Activated B cell treated with CpG ODN at 0.5 μM for 24 hours (primary cell): ENCODE results near the gene MAML3. TPM values are rescaled to one million over a fixed set of nuclear protein-coding genes. Genes with fewer than 3 reads are reported as not detected.

ENCODE experiments used
- ATAC-seq: fragments of 200-7000 bp; cut with Tn5 transposase; one replicate; pipeline ENCODE4 v1.10.0; 2021; ENCODE audit warnings: low read depth, mild to moderate bottlenecking, moderate library complexity
- CTCF ChIA-PET: fragments of 350-600 bp; sonication (Branson Sonifier 250); formaldehyde crosslinking; loops from one replicate; lab custom pipeline; 2021; ENCODE audit warnings: antibody characterized with exemption; lab: Charles Lee
- POLR2A ChIA-PET: fragments of 350-600 bp; sonication (Branson Sonifier 250); formaldehyde crosslinking; loops from one replicate; lab custom pipeline; 2021; ENCODE audit warnings: antibody characterized with exemption; lab: Charles Lee
- DNase-seq: peaks from one replicate; pipeline ENCODE4 v3.0.0; 2022
- H3K27ac Mint-ChIP-seq: one replicate; pipeline ENCODE4 v1.8.0; 2020; ENCODE audit warnings: mixed read lengths
- H3K27me3 Mint-ChIP-seq: one replicate; pipeline ENCODE4 v1.8.0; 2021; ENCODE audit warnings: mixed read lengths
- H3K36me3 Mint-ChIP-seq: one replicate; pipeline ENCODE4 v1.8.0; 2021; ENCODE audit warnings: low read depth, mixed read lengths
- H3K4me1 Mint-ChIP-seq: one replicate; pipeline ENCODE4 v1.8.0; 2021; ENCODE audit warnings: mixed read lengths
- H3K4me3 Mint-ChIP-seq: one replicate; pipeline ENCODE4 v1.8.0; 2020; ENCODE audit warnings: mild to moderate bottlenecking, mixed read lengths
- H3K9me3 Mint-ChIP-seq: one replicate; pipeline ENCODE4 v1.8.0; 2020; ENCODE audit warnings: mixed read lengths
- CTCF ChIP-seq: fragments of 200-600 bp; IDR thresholded peaks from one replicate; pipeline ENCODE4 v1.8.0; 2022; ENCODE audit warnings: antibody characterized with exemption, mild to moderate bottlenecking
- intact Hi-C: fragments of 100-400 bp; cut with micrococcal nuclease; formaldehyde crosslinking; loops from one replicate; pipeline ENCODE4 v1.15.1; 2024
- total RNA-seq: library from RNA; stranded (reverse); gene quantifications from 2 replicates; pipeline ENCODE4 v1.2.3, GENCODE V29; 2022

Gene MAML3
- total RNA-seq = 1.9 and 2.6 TPM in 2 replicates

GRCh38 chr4:140153718-140154571 is at the start of gene MAML3:
TSS of gene MAML3 (minus strand) at chr4:140154184. CDS start at chr4:140153327, 857 bp downstream.
- no peak for TF ChIP-seq CTCF
- Mint-ChIP-seq H3K9me3 (no peaks in the 10 kb centered on the region), H3K4me3 (peak within 1 kb of the TSS; percentile 88), H3K27me3 (peaks cover 29% of the 10 kb centered on the region), H3K4me1 (peaks cover 52% of the 10 kb centered on the region), H3K27ac (peak within 1 kb of the TSS; percentile 81), H3K36me3 (peaks cover 7% of the 10 kb centered on the region)
- intact Hi-C loops = loop anchor here (1.0 to 10.0 kb wide), 11 partner anchors 95 to 1139 kb away; partner anchors contain the start of genes ELF2, ELMOD2, MGST2 and NAA15
- ATAC-seq (peak; percentile 30), DNase-seq (peak; percentile 67)
- ChIA-PET CTCF (interaction anchor here (1.0 to 1.7 kb wide), 2 partner anchors 59 to 99 kb away, joined by 3 to 6 read pairs; no protein-coding TSS in a partner anchor), POLR2A (interaction anchor here (0.5 to 3.2 kb wide), 11 partner anchors 10 to 370 kb away, joined by 3 to 12 read pairs (median 4); partner anchors contain the start of gene ELMOD2)

GRCh38 chr4:140198942-140199341 is 45.0 kb upstream of the MAML3 start:
- H3K9me3 Mint-ChIP-seq = peaks cover 19% of the 10 kb centered on the region
- H3K4me1 Mint-ChIP-seq = peaks cover 2% of the 10 kb centered on the region
- no peak for DNase-seq
- CTCF ChIA-PET = interaction anchor here (0.5 kb wide), 1 partner anchor 76 kb away, joined by 3 read pairs; no protein-coding TSS in a partner anchor
- POLR2A ChIA-PET = no interaction called here
- no peak for ATAC-seq
- intact Hi-C loops = no loop called here
- H3K4me3 Mint-ChIP-seq = no peak overlapping the region
- H3K27me3 Mint-ChIP-seq = peaks cover 11% of the 10 kb centered on the region
- TF ChIP-seq CTCF = no peak
- H3K27ac Mint-ChIP-seq = no peak overlapping the region
- H3K36me3 Mint-ChIP-seq = no peaks in the 10 kb centered on the region

GRCh38 chr4:140195806-140196205 is 41.8 kb upstream of the MAML3 start:
- H3K4me1 Mint-ChIP-seq = peaks cover 2% of the 10 kb centered on the region
- peaks cover 19% of the 10 kb centered on the region for H3K9me3 Mint-ChIP-seq
- POLR2A ChIA-PET = interaction anchor here (0.6 kb wide), 1 partner anchor 94 kb away, joined by 4 read pairs; no protein-coding TSS in a partner anchor
- TF ChIP-seq CTCF = no peak
- DNase-seq = no peak
- ATAC-seq = no peak
- intact Hi-C loops = no loop called here
- CTCF ChIA-PET = no interaction called here
- no peak overlapping the region for H3K4me3 Mint-ChIP-seq
- peaks cover 8% of the 10 kb centered on the region for H3K27me3 Mint-ChIP-seq
- H3K27ac Mint-ChIP-seq = no peak overlapping the region
- no peaks in the 10 kb centered on the region for H3K36me3 Mint-ChIP-seq

- H3K36me3 Mint-ChIP-seq = no peaks in the 10 kb centered on the region
- no peak for TF ChIP-seq CTCF
- ChIA-PET CTCF (no interaction called here), POLR2A (no interaction called here)
- H3K4me3 Mint-ChIP-seq = no peak overlapping the region
- ATAC-seq = no peak
- intact Hi-C loops = no loop called here
- DNase-seq = no peak
- peaks cover 12% of the 10 kb centered on the region for H3K27me3 Mint-ChIP-seq
- no peaks in the 10 kb centered on the region for H3K4me1 Mint-ChIP-seq
- no peaks in the 10 kb centered on the region for H3K9me3 Mint-ChIP-seq
- no peak overlapping the region for H3K27ac Mint-ChIP-seq
Measured at GRCh38 chr4:140189805-140190204, 35.8 kb upstream of the MAML3 start.

GRCh38 chr4:140188975-140189374 is 35.0 kb upstream of the MAML3 start:
- POLR2A ChIA-PET = no interaction called here
- Mint-ChIP-seq H3K4me1 (no peaks in the 10 kb centered on the region), H3K27ac (no peak overlapping the region), H3K4me3 (no peak overlapping the region), H3K27me3 (peaks cover 15% of the 10 kb centered on the region), H3K9me3 (no peaks in the 10 kb centered on the region), H3K36me3 (no peaks in the 10 kb centered on the region)
- CTCF ChIA-PET = no interaction called here
- TF ChIP-seq CTCF = no peak
- ATAC-seq (no peak), DNase-seq (no peak)
- intact Hi-C loops = no loop called here
